Activated CD4-positive, alpha-beta T cell treated with anti-CD3 and anti-CD28 coated beads for 36 hours (primary cell): ENCODE data around the gene HOXD12. TPM values are rescaled to one million over a fixed set of nuclear protein-coding genes. Genes with fewer than 3 reads are reported as not detected.
A peak's percentile ranks its signal among the peaks of the same experiment; 100 is the strongest.

ENCODE experiments used
- ATAC-seq: fragments of 200-7000 bp; cut with Tn5 transposase; one replicate; pipeline ENCODE4 v1.10.0; 2021; ENCODE audit warnings: mild to moderate bottlenecking, moderate library complexity
- CTCF ChIA-PET: fragments of 350-600 bp; sonication (Branson Sonifier 250); formaldehyde crosslinking; loops from one replicate; lab custom pipeline; 2021; ENCODE audit warnings: antibody characterized with exemption; lab: Charles Lee
- POLR2A ChIA-PET: fragments of 350-600 bp; sonication (Branson Sonifier 250); formaldehyde crosslinking; loops from one replicate; lab custom pipeline; 2021; ENCODE audit warnings: antibody characterized with exemption, inconsistent platforms; lab: Charles Lee
- DNase-seq: peaks from one replicate; pipeline ENCODE4 v3.0.0-alpha.2; 2020
- H3K27ac Mint-ChIP-seq: one replicate; pipeline ENCODE4 v1.8.0; 2021; ENCODE audit warnings: mixed read lengths
- H3K27me3 Mint-ChIP-seq: one replicate; pipeline ENCODE4 v1.8.0; 2021; ENCODE audit warnings: mixed read lengths
- H3K36me3 Mint-ChIP-seq: one replicate; pipeline ENCODE4 v1.8.0; 2021; ENCODE audit warnings: low read depth, mixed read lengths
- H3K4me1 Mint-ChIP-seq: one replicate; pipeline ENCODE4 v1.8.0; 2021; ENCODE audit warnings: mixed read lengths
- H3K4me3 Mint-ChIP-seq: one replicate; pipeline ENCODE4 v1.8.0; 2021; ENCODE audit warnings: mild to moderate bottlenecking, moderate library complexity, mixed read lengths
- H3K9me3 Mint-ChIP-seq: one replicate; pipeline ENCODE4 v1.8.0; 2021; ENCODE audit warnings: low read depth, mixed read lengths
- intact Hi-C, 2 experiments: fragments of 100-400 bp; cut with DNase I in 1 of 2; cut with micrococcal nuclease in 1 of 2; formaldehyde crosslinking; loops; one replicate each; pipeline versions ENCODE4 v1.14.2 to v1.15.1; 2022 to 2024; cut with DNase I, micrococcal nuclease
- total RNA-seq, 2 experiments: library from RNA; stranded (reverse); gene quantifications; one replicate each; pipeline ENCODE4 v1.2.3, GENCODE V29; 2021

Gene HOXD12
- total RNA-seq, 2 experiments from 2014 or later: not detected

GRCh38 chr2:176115883-176116813 is 16.6 kb downstream of the HOXD12 start, which contains the start of gene HOXD10:
Gene HOXD10 (plus strand): TSS chr2:176116778. CDS start chr2:176116834, 56 bp downstream.
- H3K4me1 Mint-ChIP-seq: peaks cover 6% of the 10 kb centered on the region
- H3K36me3 Mint-ChIP-seq: no peaks in the 10 kb centered on the region
- DNase-seq (no peak), ATAC-seq (no peak)
- H3K9me3 Mint-ChIP-seq: peaks cover 4% of the 10 kb centered on the region
- H3K27ac Mint-ChIP-seq: no peak within 1 kb of the TSS
- intact Hi-C loops: no loop called here
- no peak within 1 kb of the TSS for H3K4me3 Mint-ChIP-seq
- ChIA-PET POLR2A (no interaction called here), CTCF (interaction anchor here (1.1 kb wide), 1 partner anchor 17 kb away, joined by 4 read pairs; no protein-coding TSS in a partner anchor)
- H3K27me3 Mint-ChIP-seq: peaks cover 81% of the 10 kb centered on the region

GRCh38 chr2:176117162-176117822 is 17.7 kb downstream of the HOXD12 start:
- CTCF ChIA-PET: interaction anchor here (0.6 to 1.4 kb wide), 5 partner anchors 9 to 750 kb away, joined by 3 to 4 read pairs (median 3); no protein-coding TSS in a partner anchor

GRCh38 chr2:176117823-176118371 is 18.3 kb downstream of the HOXD12 start:
- H3K27me3 Mint-ChIP-seq: peaks cover 70% of the 10 kb centered on the region
- peaks cover 4% of the 10 kb centered on the region for H3K9me3 Mint-ChIP-seq
- intact Hi-C loops: no loop called here
- no peak overlapping the region for H3K27ac Mint-ChIP-seq
- H3K4me3 Mint-ChIP-seq: no peak overlapping the region
- POLR2A ChIA-PET: no interaction called here
- CTCF ChIA-PET: interaction anchor here (0.6 to 1.4 kb wide), 5 partner anchors 9 to 751 kb away, joined by 3 to 4 read pairs (median 3); no protein-coding TSS in a partner anchor
- DNase-seq (no peak), ATAC-seq (no peak)
- peaks cover 4% of the 10 kb centered on the region for H3K4me1 Mint-ChIP-seq
- H3K36me3 Mint-ChIP-seq: no peaks in the 10 kb centered on the region

More at GRCh38 chr2:176117162-176117822, 17.7 kb downstream of the HOXD12 start:
- POLR2A ChIA-PET: no interaction called here
- no peak overlapping the region for H3K4me3 Mint-ChIP-seq
- ATAC-seq: no peak
- peaks cover 4% of the 10 kb centered on the region for H3K9me3 Mint-ChIP-seq
- H3K27me3 Mint-ChIP-seq: peaks cover 72% of the 10 kb centered on the region
- H3K36me3 Mint-ChIP-seq: no peaks in the 10 kb centered on the region
- no peak for DNase-seq
- intact Hi-C loops: no loop called here
- peaks cover 4% of the 10 kb centered on the region for H3K4me1 Mint-ChIP-seq
- no peak overlapping the region for H3K27ac Mint-ChIP-seq

- Mint-ChIP-seq H3K27ac (no peak overlapping the region), H3K9me3 (peaks cover 4% of the 10 kb centered on the region), H3K4me3 (no peak overlapping the region), H3K27me3 (peaks cover 65% of the 10 kb centered on the region), H3K4me1 (peaks cover 5% of the 10 kb centered on the region), H3K36me3 (no peaks in the 10 kb centered on the region)
- ChIA-PET POLR2A (interaction anchor here (0.7 kb wide), 1 partner anchor 27 kb away, joined by 4 read pairs; no protein-coding TSS in a partner anchor), CTCF (interaction anchor here (0.7 to 1.4 kb wide), 2 partner anchors 8 to 22 kb away, joined by 3 to 4 read pairs; no protein-coding TSS in a partner anchor)
- ATAC-seq (no peak), DNase-seq (peak; percentile 62)
- intact Hi-C loops: no loop called here
Observed at GRCh38 chr2:176118601-176119339, 19.2 kb downstream of the HOXD12 start.

- Mint-ChIP-seq H3K4me3 (no peak overlapping the region), H3K36me3 (no peaks in the 10 kb centered on the region), H3K4me1 (peaks cover 7% of the 10 kb centered on the region), H3K27me3 (peaks cover 71% of the 10 kb centered on the region), H3K9me3 (peaks cover 4% of the 10 kb centered on the region), H3K27ac (no peak overlapping the region)
- ChIA-PET CTCF (interaction anchor here (0.6 to 2.8 kb wide), 11 partner anchors 9 to 1097 kb away, joined by 3 to 12 read pairs (median 3); no protein-coding TSS in a partner anchor), POLR2A (no interaction called here)
- ATAC-seq: no peak
- DNase-seq: no peak
- intact Hi-C loops: loop anchor here (5.0 to 10.0 kb wide), 2 partner anchors 38 to 1786 kb away; partner anchors contain the start of genes EVX2 (in 1 of the 2) and SP9 (in 1 of the 2)
Observed at GRCh38 chr2:176120364-176121189, 21.0 kb downstream of the HOXD12 start.

- peaks cover 4% of the 10 kb centered on the region for H3K9me3 Mint-ChIP-seq
- ATAC-seq (no peak), DNase-seq (no peak)
- H3K36me3 Mint-ChIP-seq: no peaks in the 10 kb centered on the region
- no peak overlapping the region for H3K4me3 Mint-ChIP-seq
- peaks cover 72% of the 10 kb centered on the region for H3K27me3 Mint-ChIP-seq
- POLR2A ChIA-PET: no interaction called here
- intact Hi-C loops: loop anchor here (2.0 to 10.0 kb wide), 4 partner anchors 15 to 1787 kb away; partner anchors contain the start of genes EVX2 (in 2 of the 2), HOXD11 (in 1 of the 2) and SP9 (in 1 of the 2)
- H3K4me1 Mint-ChIP-seq: peaks cover 7% of the 10 kb centered on the region
- CTCF ChIA-PET: interaction anchor here (0.6 to 2.8 kb wide), 12 partner anchors 8 to 1097 kb away, joined by 3 to 12 read pairs (median 3); no protein-coding TSS in a partner anchor
- no peak overlapping the region for H3K27ac Mint-ChIP-seq
Observed at GRCh38 chr2:176121190-176122051, 21.8 kb downstream of the HOXD12 start.

GRCh38 chr2:176122052-176122682 is 22.6 kb downstream of the HOXD12 start:
- Mint-ChIP-seq H3K36me3 (no peaks in the 10 kb centered on the region), H3K27me3 (peaks cover 70% of the 10 kb centered on the region), H3K27ac (no peak overlapping the region), H3K9me3 (peaks cover 3% of the 10 kb centered on the region), H3K4me3 (peak overlapping the region; percentile 52), H3K4me1 (peaks cover 7% of the 10 kb centered on the region)
- DNase-seq (no peak), ATAC-seq (peak; percentile 26)
- intact Hi-C loops: loop anchor here (2.0 to 10.0 kb wide), 4 partner anchors 15 to 1787 kb away; partner anchors contain the start of genes EVX2 (in 2 of the 2), HOXD11 (in 1 of the 2) and SP9 (in 1 of the 2)
- ChIA-PET POLR2A (interaction anchor here (0.7 kb wide), 1 partner anchor 49 kb away, joined by 3 read pairs; no protein-coding TSS in a partner anchor), CTCF (interaction anchor here (0.7 to 2.8 kb wide), 7 partner anchors 9 to 530 kb away, joined by 3 to 12 read pairs (median 3); no protein-coding TSS in a partner anchor)

GRCh38 chr2:176122683-176123410 is 23.3 kb downstream of the HOXD12 start, which contains the start of gene HOXD9:
Gene HOXD9 (plus strand): TSS chr2:176122719. CDS start chr2:176122769, 50 bp downstream.
- ChIA-PET CTCF (interaction anchor here (0.7 to 1.2 kb wide), 4 partner anchors 9 to 529 kb away, joined by 3 to 4 read pairs (median 3); no protein-coding TSS in a partner anchor), POLR2A (interaction anchor here (0.7 kb wide), 1 partner anchor 49 kb away, joined by 3 read pairs; no protein-coding TSS in a partner anchor)
- intact Hi-C loops: loop anchor here (2.0 to 10.0 kb wide), 4 partner anchors 16 to 1788 kb away; partner anchors contain the start of genes EVX2 (in 2 of the 2), HOXD11 (in 1 of the 2) and SP9 (in 1 of the 2)

More at GRCh38 chr2:176122683-176123410, 23.3 kb downstream of the HOXD12 start, which contains the start of gene HOXD9:
- H3K9me3 Mint-ChIP-seq: peaks cover 3% of the 10 kb centered on the region
- peaks cover 72% of the 10 kb centered on the region for H3K27me3 Mint-ChIP-seq
- H3K27ac Mint-ChIP-seq: no peak within 1 kb of the TSS
- peak; percentile 64 for ATAC-seq
- H3K36me3 Mint-ChIP-seq: no peaks in the 10 kb centered on the region
- peak; percentile 64 for DNase-seq
- H3K4me1 Mint-ChIP-seq: peaks cover 13% of the 10 kb centered on the region
- H3K4me3 Mint-ChIP-seq: peak within 1 kb of the TSS; percentile 52
